GM19372 (cell line): ENCODE measurements around the gene IFT57.
"Not testable (repeated sequence)": the region's sequence is repeated elsewhere in the genome, so short reads cannot be mapped to it uniquely, and the experiment has no call there.

Experiments
- ATAC-seq: cut with Tn5 transposase; IDR thresholded peaks from one replicate; pipeline ENCODE4 v1.9.1; 2021; ENCODE audit warnings: mild to moderate bottlenecking, low read depth, moderate library complexity; ENCODE audit not compliant: unreplicated experiment

IFT57 gene

DNA sequence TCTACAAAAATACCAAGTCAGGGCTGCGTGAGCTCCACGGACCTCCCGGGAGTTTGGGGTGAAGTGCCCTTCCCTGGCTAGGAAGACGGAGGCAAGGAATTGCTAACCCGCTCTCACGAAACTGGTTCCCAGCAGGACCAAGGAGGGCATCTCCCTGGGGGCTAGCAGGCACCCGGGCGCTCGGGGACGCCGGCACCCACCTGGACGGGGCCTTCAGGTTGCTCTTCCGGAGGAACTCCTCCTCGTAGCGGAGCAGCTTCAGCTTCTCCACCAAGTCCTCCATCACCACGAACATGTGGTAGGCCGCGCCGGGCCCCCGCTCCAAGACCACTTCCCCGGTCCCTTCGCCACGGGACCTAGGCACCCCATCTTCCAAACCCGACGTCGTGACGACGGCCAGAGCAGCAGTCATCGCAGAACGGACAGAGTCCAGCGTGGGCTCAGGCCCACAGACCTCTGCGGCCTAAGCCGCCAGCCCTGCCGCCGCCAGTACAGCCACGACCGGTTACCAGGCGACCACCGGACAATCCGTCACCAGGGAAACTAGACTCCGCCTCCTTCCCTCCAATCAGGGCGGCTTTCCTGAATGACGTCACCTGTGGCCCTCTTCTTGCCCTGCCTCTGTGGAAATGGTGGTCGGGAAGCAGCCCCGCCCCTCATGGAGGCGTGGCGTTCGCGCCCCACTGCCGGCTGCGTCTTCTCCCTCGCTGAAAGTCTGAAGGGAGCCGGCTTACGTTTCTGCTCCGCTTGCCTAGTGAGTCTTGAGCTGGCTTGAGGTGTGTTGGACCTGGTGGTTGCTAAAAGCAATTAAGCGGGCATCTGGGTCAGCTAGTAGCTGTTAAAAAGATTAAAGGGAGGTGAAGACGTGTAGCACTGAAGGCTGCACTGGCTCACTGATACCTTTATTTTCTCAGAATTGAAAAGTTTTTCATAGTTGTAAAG lies at the start of gene IFT57:
Gene IFT57 (minus strand): TSS at position 514 of the 942 bp plus-strand sequence. CDS start 102 bp downstream, at position 412.
- peak; percentile 87 for ATAC-seq

- no peak for ATAC-seq
Observed at GRCh38 chr3:108271626-108272025, 49.4 kb upstream of the IFT57 start.

DNA sequence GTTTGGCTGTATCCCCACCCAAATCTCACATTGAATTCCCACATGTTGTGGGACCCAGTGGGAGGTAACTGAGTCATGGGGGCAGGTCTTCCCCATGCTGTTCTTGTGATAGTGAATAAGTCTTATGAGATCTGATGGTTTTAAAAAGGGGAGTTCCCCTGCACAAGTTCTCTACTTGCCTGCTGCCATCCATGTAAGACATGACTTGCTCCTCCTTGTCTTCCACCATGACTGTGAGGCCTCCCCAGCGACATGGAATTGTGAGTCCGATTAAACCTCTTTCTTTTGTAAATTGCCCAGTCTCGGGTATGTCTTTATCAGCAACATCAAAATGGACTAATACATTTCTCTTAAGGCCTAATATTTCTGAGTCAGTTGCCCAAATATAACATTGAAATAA lies 46.0 kb upstream of the IFT57 start:
- ATAC-seq, result not testable (repeated sequence)

- ATAC-seq, result not testable (repeated sequence)
Observed at GRCh38 chr3:108264534-108265298, 42.5 kb upstream of the IFT57 start.

GRCh38 chr3:108255131-108255530 lies 32.9 kb upstream of the IFT57 start:
- ATAC-seq, result no peak

GRCh38 chr3:108251844-108252243 lies 29.6 kb upstream of the IFT57 start:
- ATAC-seq, result no peak

DNA sequence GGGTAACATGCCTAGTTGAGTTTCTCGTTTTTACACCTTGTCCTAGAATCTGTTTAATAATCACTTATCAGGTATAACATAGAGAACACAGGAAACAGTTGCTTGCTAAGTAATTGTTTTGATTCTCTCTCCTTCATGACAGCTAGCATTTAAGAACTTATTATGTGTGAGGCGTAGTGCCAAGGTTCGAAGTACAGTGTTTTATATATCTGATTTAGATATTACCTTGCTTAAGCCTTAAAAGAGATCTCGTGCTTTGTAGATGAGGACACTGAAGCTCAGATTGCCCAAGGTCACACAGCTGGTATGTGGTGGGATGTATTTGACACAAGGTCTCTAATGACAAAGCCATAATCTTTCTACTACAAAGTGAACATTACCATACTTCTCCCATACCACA lies 29.0 kb upstream of the IFT57 start:
- no peak for ATAC-seq

GRCh38 chr3:108250626-108251025 lies 28.4 kb upstream of the IFT57 start:
- ATAC-seq, result no peak

GRCh38 chr3:108243243-108243642 lies 21.0 kb upstream of the IFT57 start:
- no peak for ATAC-seq

GRCh38 chr3:108242776-108243175 lies 20.6 kb upstream of the IFT57 start:
- no peak for ATAC-seq

- no peak for ATAC-seq
Observed at GRCh38 chr3:108241721-108242120, 19.5 kb upstream of the IFT57 start.

DNA sequence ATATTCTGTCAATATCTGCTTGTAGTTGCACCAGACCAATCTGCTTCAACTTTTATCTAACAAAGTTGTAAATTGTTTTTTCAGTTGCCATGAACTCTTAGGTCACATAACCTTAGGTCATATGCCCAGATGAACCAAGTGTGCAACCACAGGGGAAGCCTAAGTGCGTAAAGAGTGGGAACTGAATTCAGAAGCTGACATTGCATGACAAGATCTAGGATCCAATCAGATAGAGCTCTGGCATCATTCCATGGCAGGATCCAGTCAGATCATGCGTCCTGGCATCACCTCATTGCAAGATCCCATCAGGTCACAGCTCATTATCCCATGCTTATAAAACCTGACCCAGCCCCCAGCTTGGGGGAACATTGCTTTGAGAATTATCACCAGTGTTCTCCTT lies 18.9 kb upstream of the IFT57 start:
- ATAC-seq, result no peak

DNA sequence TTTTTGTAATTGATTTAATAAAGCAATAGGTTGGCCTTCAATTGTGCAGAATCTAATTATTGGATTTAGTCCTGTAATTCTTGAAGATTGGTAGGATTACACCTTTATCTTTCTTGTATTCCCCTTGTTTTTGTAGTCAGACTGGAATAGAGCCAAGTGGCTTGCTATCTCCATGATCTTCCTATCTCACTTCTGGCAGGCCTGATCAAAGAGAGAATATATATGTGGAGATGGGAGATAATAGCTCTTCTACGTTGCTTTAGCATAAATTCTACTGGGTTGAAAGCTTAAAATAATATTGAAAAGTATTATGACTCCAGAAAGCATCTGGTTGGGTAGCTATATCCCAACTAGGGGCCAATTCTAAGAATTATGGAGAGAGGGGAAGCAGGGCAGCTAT lies 16.9 kb upstream of the IFT57 start:
- ATAC-seq, result no peak

- ATAC-seq, result no peak
Observed at GRCh38 chr3:108235290-108235689, 13.1 kb upstream of the IFT57 start.

DNA sequence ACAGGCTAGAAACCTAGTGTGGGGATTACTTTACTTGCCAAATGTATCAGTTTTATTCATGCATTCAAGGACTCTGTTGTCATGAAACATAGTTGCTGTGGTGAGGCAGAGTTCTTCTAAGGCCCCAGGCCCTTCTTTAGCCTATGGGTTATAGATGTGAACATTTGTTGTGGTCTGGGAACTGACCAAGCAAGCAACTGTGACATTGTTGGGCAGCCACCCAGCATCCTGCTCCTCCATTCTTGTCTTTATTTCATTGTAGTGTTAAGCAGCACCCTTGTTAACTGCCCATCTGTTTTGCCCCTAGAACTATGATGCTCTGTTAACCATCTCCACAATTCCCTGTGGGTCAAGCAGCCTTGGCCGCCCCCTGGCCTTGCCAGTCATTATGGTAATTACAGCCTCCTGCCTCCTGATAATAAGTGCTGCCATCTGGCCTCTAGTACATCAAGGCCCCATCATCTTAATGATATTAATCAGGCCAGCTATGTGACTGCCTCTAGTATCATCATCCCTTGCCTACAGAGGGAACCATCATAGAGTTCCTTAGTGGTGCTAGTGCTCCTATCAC lies 12.2 kb upstream of the IFT57 start:
- ATAC-seq, result no peak

- ATAC-seq, result no peak
Observed at GRCh38 chr3:108228286-108228685, 6.1 kb upstream of the IFT57 start.

DNA sequence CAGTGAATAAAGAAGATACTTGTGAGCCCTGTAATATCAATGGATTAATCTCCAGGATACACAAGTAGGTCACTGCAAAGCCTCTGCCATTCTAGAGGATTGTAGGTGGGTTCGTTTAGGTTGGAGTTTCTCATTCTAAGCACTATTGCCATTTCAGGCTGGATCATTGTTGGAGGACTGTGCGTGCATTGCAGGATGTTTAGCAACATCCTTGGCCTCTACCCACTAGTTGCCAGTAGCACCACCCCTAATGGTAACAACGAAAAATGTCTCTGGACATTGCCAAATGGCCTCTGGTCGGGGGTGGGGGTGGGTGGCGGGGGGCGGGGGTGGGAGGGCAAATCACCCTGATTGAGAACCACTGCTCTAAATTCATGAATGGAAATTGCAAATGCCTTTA lies 4.9 kb upstream of the IFT57 start:
- no peak for ATAC-seq

DNA sequence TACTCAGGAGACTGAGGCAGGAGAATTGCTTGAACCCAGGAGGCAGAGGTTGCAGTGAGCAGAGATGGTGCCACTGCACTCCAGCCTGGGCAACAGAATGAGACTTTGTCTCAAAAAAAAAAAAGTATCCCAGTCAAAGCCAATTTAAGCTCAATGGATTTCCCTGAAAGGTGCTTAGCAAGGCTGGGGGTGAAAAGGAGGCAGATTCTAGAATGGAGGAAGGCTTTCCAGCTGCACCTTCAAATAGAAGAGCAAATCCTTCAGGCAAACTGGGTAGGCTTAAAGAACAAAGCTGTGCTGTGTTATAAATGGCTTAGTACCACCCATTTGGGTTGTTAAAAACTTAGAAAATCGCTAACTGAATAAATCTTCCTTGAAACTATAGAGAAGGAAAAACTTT lies 3.0 kb upstream of the IFT57 start:
- ATAC-seq, result no peak

DNA sequence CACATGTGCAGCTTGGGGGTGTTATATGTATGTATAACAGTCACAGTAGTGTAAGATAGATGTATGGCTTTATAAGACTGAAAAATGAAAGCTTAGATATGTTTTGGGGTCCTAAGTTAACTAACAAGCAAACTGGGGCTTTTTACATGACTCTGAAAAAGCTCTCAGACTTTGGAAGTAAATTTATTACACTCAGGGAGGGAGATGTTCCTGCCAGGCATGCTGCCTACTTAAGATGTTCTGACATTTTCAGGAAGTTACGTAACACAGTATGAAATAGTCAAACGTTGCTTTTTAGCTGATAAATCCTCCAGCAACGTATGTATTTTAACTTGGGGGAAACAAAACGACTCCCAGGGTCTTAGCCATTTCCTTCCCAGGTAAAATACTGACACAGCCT lies 1.7 kb upstream of the IFT57 start:
- ATAC-seq, result no peak

DNA sequence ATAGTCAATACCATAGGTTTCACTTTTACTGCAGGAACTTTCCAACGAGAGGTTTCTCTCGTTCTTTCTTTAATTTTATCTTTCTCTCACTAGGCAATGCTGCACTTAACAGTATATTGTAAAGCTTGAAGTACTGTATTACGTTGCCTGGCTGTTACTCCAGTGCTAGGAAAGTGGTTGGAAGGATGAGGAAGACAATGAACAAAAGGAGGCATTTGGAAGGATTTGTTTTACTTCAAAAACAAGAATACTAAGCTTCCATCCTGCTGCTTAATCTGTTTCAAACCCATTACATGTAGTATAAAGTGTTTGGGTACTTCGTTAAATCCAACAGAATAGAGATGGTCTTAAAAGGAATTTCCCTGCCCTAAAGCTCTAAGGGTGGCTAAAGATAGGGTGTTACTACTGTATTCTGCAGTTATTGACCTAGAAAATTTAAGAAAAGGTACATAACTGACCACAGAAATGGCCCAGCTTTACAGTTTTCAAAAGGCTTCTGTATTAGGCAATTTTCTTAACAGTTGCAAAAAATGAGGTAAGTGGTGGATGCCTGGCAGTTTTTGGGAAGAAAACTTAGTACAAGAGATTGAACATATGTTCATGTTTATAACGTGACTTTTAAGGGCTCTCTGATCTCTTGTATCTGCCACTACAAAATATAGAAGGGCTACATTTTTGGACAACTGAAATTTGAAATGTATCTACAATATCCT lies 785 bp upstream of the IFT57 start:
- no peak for ATAC-seq

DNA sequence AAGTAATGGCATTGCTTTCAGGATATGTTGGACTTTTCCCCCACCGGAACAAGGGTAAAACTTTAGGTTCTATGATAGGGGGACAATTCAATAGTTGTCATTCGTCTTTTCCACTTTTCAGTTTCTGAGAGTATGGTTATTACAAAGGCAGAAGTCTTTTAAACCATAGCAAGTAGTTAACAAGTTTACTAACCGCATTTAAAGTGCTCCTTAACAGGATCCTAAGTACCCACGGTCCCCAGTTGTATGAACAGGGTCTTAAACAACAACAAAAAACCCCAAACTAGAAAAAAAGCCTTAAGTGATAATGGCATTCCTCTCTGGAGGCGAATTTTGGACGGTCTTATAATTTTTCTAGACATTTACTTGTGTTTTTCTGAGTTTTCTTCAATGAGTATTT lies 831 bp downstream of the IFT57 start:
- ATAC-seq, result no peak
